H9 (cell line): ENCODE results near the gene PRDM4. TPM values are rescaled to one million over a fixed set of nuclear protein-coding genes. Genes with fewer than 3 reads are reported as not detected.

ENCODE experiments used
- DNase-seq: peaks from one replicate; pipeline ENCODE4 v3.0.0-alpha.2; 2017
- H2AFZ ChIP-seq: one replicate; pipeline ENCODE4 v1.6.1; 2013; ENCODE audit warnings: mild to moderate bottlenecking, low read length, control low read depth, moderate library complexity
- H2AK5ac ChIP-seq: 2 replicates; pipeline ENCODE4 v1.6.1; 2013; ENCODE audit warnings: low read length, control low read depth, mixed read lengths; ENCODE audit not compliant: insufficient read length
- H2BK120ac ChIP-seq: one replicate; pipeline ENCODE4 v1.6.1; 2013; ENCODE audit warnings: low read depth, mild to moderate bottlenecking, low read length, control low read depth, inconsistent platforms; ENCODE audit not compliant: poor library complexity, severe bottlenecking
- H2BK12ac ChIP-seq: 2 replicates; pipeline ENCODE4 v1.6.1; 2013; ENCODE audit warnings: low read length, control low read depth, mixed read lengths, low read depth; ENCODE audit not compliant: insufficient read length
- H2BK15ac ChIP-seq: 2 replicates; pipeline ENCODE4 v1.6.1; 2013; ENCODE audit warnings: low read depth, low read length, control low read depth
- H2BK20ac ChIP-seq: one replicate; pipeline ENCODE4 v1.6.1; 2013; ENCODE audit warnings: low read depth, mild to moderate bottlenecking, low read length, control low read depth, inconsistent platforms; ENCODE audit not compliant: poor library complexity, severe bottlenecking
- H2BK5ac ChIP-seq: 2 replicates; pipeline ENCODE4 v1.6.1; 2013; ENCODE audit warnings: low read length, control low read depth, mixed read lengths; ENCODE audit not compliant: insufficient read length
- H3K14ac ChIP-seq: 2 replicates; pipeline ENCODE4 v1.6.1; 2013; ENCODE audit warnings: low read length, control low read depth; ENCODE audit not compliant: insufficient read depth
- H3K18ac ChIP-seq: 2 replicates; pipeline ENCODE4 v1.6.1; 2013; ENCODE audit warnings: low read depth, mild to moderate bottlenecking, mixed read lengths, low read length, control low read depth; ENCODE audit not compliant: insufficient read length
- H3K23ac ChIP-seq: 2 replicates; pipeline ENCODE4 v1.6.1; 2013; ENCODE audit warnings: low read length, control low read depth, mixed read lengths, low read depth; ENCODE audit not compliant: insufficient read length
- H3K23me2 ChIP-seq: 2 replicates; pipeline ENCODE4 v1.6.1; 2013; ENCODE audit warnings: low read depth, mild to moderate bottlenecking, mixed read lengths, low read length, control low read depth; ENCODE audit not compliant: insufficient read length, poor library complexity, severe bottlenecking
- H3K27ac ChIP-seq: 2 replicates; pipeline ENCODE4 v1.5.1; 2013; ENCODE audit warnings: low read length, control low read depth, mixed read lengths, low read depth; ENCODE audit not compliant: insufficient read length
- H3K27me3 ChIP-seq: 2 replicates; pipeline ENCODE4 v1.6.1; 2013; ENCODE audit warnings: low read length, control low read depth, inconsistent platforms; ENCODE audit not compliant: insufficient read depth
- H3K4ac ChIP-seq: 2 replicates; pipeline ENCODE4 v1.6.1; 2013; ENCODE audit warnings: low read depth, mild to moderate bottlenecking, control low read depth, inconsistent platforms, low read length, moderate library complexity
- H3K4me1 ChIP-seq: 2 replicates; pipeline ENCODE4 v1.6.1; 2013; ENCODE audit warnings: low read length, control low read depth, inconsistent platforms; ENCODE audit not compliant: insufficient read depth
- H3K4me2 ChIP-seq: 2 replicates; pipeline ENCODE4 v1.6.1; 2013; ENCODE audit warnings: low read length, control low read depth, mixed read lengths; ENCODE audit not compliant: insufficient read length, insufficient read depth
- H3K56ac ChIP-seq: 2 replicates; pipeline ENCODE4 v1.6.1; 2013; ENCODE audit warnings: low read depth, mild to moderate bottlenecking, mixed read lengths, low read length, control low read depth; ENCODE audit not compliant: insufficient read length
- H3K79me1 ChIP-seq: 2 replicates; pipeline ENCODE4 v1.6.1; 2013; ENCODE audit warnings: low read depth, mild to moderate bottlenecking, moderate library complexity, low read length, control low read depth, inconsistent platforms; ENCODE audit not compliant: insufficient read depth, poor library complexity, severe bottlenecking
- H3K79me2 ChIP-seq: 2 replicates; pipeline ENCODE4 v1.6.1; 2013; ENCODE audit warnings: low read length, control low read depth, inconsistent platforms; ENCODE audit not compliant: insufficient read depth
- H3K9ac ChIP-seq: 2 replicates; pipeline ENCODE4 v1.6.1; 2013; ENCODE audit warnings: low read length, control low read depth, mixed read lengths; ENCODE audit not compliant: insufficient read length; ENCODE audit errors: extremely low read depth
- H3K9me3 ChIP-seq: one replicate; pipeline ENCODE4 v1.6.1; 2013; ENCODE audit warnings: low read depth, low read length, inconsistent platforms; ENCODE audit not compliant: control insufficient read depth
- H3T11ph ChIP-seq: one replicate; pipeline ENCODE4 v1.6.1; 2013; ENCODE audit warnings: mild to moderate bottlenecking, low read length, control low read depth, inconsistent platforms
- H4K20me1 ChIP-seq: one replicate; pipeline ENCODE4 v1.6.1; 2013; ENCODE audit not compliant: control insufficient read depth, insufficient read length, insufficient read depth
- H4K5ac ChIP-seq: 2 replicates; pipeline ENCODE4 v1.6.1; 2013; ENCODE audit warnings: low read depth, mild to moderate bottlenecking, mixed read lengths, low read length, control low read depth; ENCODE audit not compliant: insufficient read length
- H4K8ac ChIP-seq: replicated peaks from 2 replicates; pipeline ENCODE4 v1.6.1; 2013; ENCODE audit warnings: low read length, control low read depth, mixed read lengths, low read depth; ENCODE audit not compliant: insufficient read length
- H4K91ac ChIP-seq: 2 replicates; pipeline ENCODE4 v1.6.1; 2013; ENCODE audit warnings: low read depth, mild to moderate bottlenecking, moderate library complexity, mixed read lengths, low read length, control low read depth; ENCODE audit not compliant: insufficient read length
- H3K27ac Mint-ChIP-seq, 3 experiments: 2 replicates in 2 of 3; 3 replicates in 1 of 3; pipeline ENCODE4 v1.8.0; 2020 to 2021; ENCODE audit warnings: mixed read lengths in 3 of 3, mild to moderate bottlenecking in 1 of 3, moderate library complexity in 1 of 3
- H3K27me3 Mint-ChIP-seq: 2 replicates; pipeline ENCODE4 v1.8.0; 2021; ENCODE audit warnings: low read depth, mild to moderate bottlenecking, moderate library complexity, mixed read lengths
- H3K36me3 Mint-ChIP-seq, 3 experiments: 2 replicates in 2 of 3; 3 replicates in 1 of 3; pipeline ENCODE4 v1.8.0; 2020 to 2021; ENCODE audit warnings: low read depth in 3 of 3, mixed read lengths in 3 of 3; ENCODE audit not compliant: insufficient read depth in 1 of 3
- H3K4me1 Mint-ChIP-seq, 2 experiments: 2 replicates each; pipeline ENCODE4 v1.8.0; 2020; ENCODE audit warnings: mixed read lengths in 2 of 2
- H3K4me3 Mint-ChIP-seq, 2 experiments: 2 replicates in 1 of 2; 3 replicates in 1 of 2; pipeline ENCODE4 v1.8.0; 2020 to 2021; ENCODE audit warnings: mild to moderate bottlenecking in 2 of 2, mixed read lengths in 2 of 2, moderate library complexity in 1 of 2
- H3K9me3 Mint-ChIP-seq, 2 experiments: 2 replicates in 1 of 2; 3 replicates in 1 of 2; pipeline ENCODE4 v1.8.0; 2020; ENCODE audit warnings: mild to moderate bottlenecking in 2 of 2, mixed read lengths in 2 of 2, moderate library complexity in 1 of 2
- CTCF ChIP-seq: fragments of 200-600 bp; sonication (generic); conservative IDR thresholded peaks from 3 replicates; pipeline ENCODE4 v1.8.0; 2021; ENCODE audit warnings: antibody characterized with exemption, mild to moderate bottlenecking
- WGBS: extraction: QIAGEN DNeasy Blood & Tissue Kit; methylation state at CpG from one replicate; pipeline ENCODE4 v1.1.7; 2013; ENCODE audit warnings: missing lambda C conversion rate, low lambda C conversion rate, mixed read lengths; ENCODE audit not compliant: insufficient read length; ENCODE audit errors: extremely low coverage; 5-methylcytosine and 5-hydroxymethylcytosine counted together
- total RNA-seq: library from RNA; stranded (reverse); gene quantifications from 2 replicates; pipeline ENCODE4 v1.2.1, GENCODE V29; 2021

Gene PRDM4
- total RNA-seq, 1 experiment from 2014 or later, result 24.4 TPM

- no peak overlapping the region for H3K14ac ChIP-seq
- H3K23ac ChIP-seq, result no peak overlapping the region
- H2BK12ac ChIP-seq, result no peak overlapping the region
- no peak overlapping the region for H2AK5ac ChIP-seq
- H3K23me2 ChIP-seq, result peaks cover 10% of the 10 kb centered on the region
- no peak overlapping the region for H3K27ac ChIP-seq
- H3K79me2 ChIP-seq, result peaks cover 6% of the 10 kb centered on the region; the same call in 1 of the 2 replicates
- no peak overlapping the region for H3K4me3 Mint-ChIP-seq
- no peak overlapping the region for H2BK20ac ChIP-seq
- no peak overlapping the region for H2AFZ ChIP-seq
- no peak overlapping the region for H3K4ac ChIP-seq
- H2BK120ac ChIP-seq, result no peak overlapping the region
- H3T11ph ChIP-seq, result no peak overlapping the region
- no peak overlapping the region for H3K9ac ChIP-seq
- no peak overlapping the region for H3K27ac Mint-ChIP-seq
- no peak overlapping the region for H4K5ac ChIP-seq
- no peaks in the 10 kb centered on the region for H3K79me1 ChIP-seq
- no peak for DNase-seq
- no peak overlapping the region for H3K56ac ChIP-seq
- no peak overlapping the region for H4K91ac ChIP-seq
- no peak for TF ChIP-seq CTCF
- H3K4me2 ChIP-seq, result no peak overlapping the region
- H3K4me1 Mint-ChIP-seq, result peaks cover 11 to 13% of the 10 kb centered on the region in 2 experiments
- H3K18ac ChIP-seq, result no peak overlapping the region
- H3K36me3 Mint-ChIP-seq, result no peaks in the 10 kb centered on the region
- H4K20me1 ChIP-seq, result no peaks in the 10 kb centered on the region
- no peaks in the 10 kb centered on the region for H3K9me3 ChIP-seq
- H3K9me3 Mint-ChIP-seq, result no peaks in the 10 kb centered on the region
- no peaks in the 10 kb centered on the region for H3K4me1 ChIP-seq
- H4K8ac ChIP-seq, result no peak overlapping the region
- peaks cover 15% of the 10 kb centered on the region for H3K27me3 Mint-ChIP-seq
- no peaks in the 10 kb centered on the region for H3K27me3 ChIP-seq
- WGBS, result no CpG with 5 or more reads among the region's 4 CpGs
- H2BK5ac ChIP-seq, result no peak overlapping the region
- H2BK15ac ChIP-seq, result no peak overlapping the region
Observed at GRCh38 chr12:107764626-107765025, 3.7 kb upstream of the PRDM4 start.
